Liver (tissue), 9 donors: ENCODE measurements around the gene TSHZ3. TPM values are rescaled to one million over a fixed set of nuclear protein-coding genes. Genes with fewer than 3 reads are reported as not detected.

ENCODE experiments used
- DNase-seq: peaks from one replicate; pipeline ENCODE4 v3.0.0-alpha.2; 2017; ENCODE audit warnings: low spot score
- H3K27ac ChIP-seq, 2 donors: one replicate each; pipeline ENCODE4 v1.7.0; 2013; ENCODE audit warnings: inconsistent platforms in 2 of 2, low read length in 2 of 2, control low read depth in 1 of 2, low read depth in 1 of 2, mild to moderate bottlenecking in 1 of 2
- H3K27me3 ChIP-seq, 4 donors: one replicate each; pipeline versions ENCODE4 v1.6.1 to v1.7.0; 2013; ENCODE audit warnings: low read length in 3 of 4, inconsistent platforms in 1 of 4, mild to moderate bottlenecking in 1 of 4, moderate library complexity in 1 of 4; ENCODE audit not compliant: control insufficient read depth in 4 of 4, insufficient read depth in 4 of 4
- H3K36me3 ChIP-seq, 4 donors: one replicate each; pipeline versions ENCODE4 v1.6.1 to v1.7.0; 2013; ENCODE audit warnings: low read length in 3 of 4, mild to moderate bottlenecking in 3 of 4, low read depth in 1 of 4, moderate library complexity in 1 of 4; ENCODE audit not compliant: control insufficient read depth in 4 of 4, insufficient read depth in 3 of 4
- H3K4me1 ChIP-seq, 4 donors: one replicate each; pipeline versions ENCODE4 v1.6.1 to v1.7.0; 2013; ENCODE audit warnings: low read length in 3 of 4, mild to moderate bottlenecking in 3 of 4, moderate library complexity in 1 of 4; ENCODE audit not compliant: control insufficient read depth in 4 of 4, insufficient read depth in 4 of 4
- H3K4me3 ChIP-seq, 3 donors: one replicate each; pipeline versions ENCODE4 v1.6.1 to v1.7.0; 2013; ENCODE audit warnings: low read length in 3 of 3, control low read depth in 1 of 3, low read depth in 1 of 3, mild to moderate bottlenecking in 1 of 3
- H3K9ac ChIP-seq, 2 donors: one replicate each; pipeline ENCODE4 v1.7.0; 2013; ENCODE audit warnings: low read length in 2 of 2, mild to moderate bottlenecking in 2 of 2, moderate library complexity in 2 of 2, control low read depth in 1 of 2, low read depth in 1 of 2
- H3K9me3 ChIP-seq, 4 donors: one replicate each; pipeline versions ENCODE4 v1.6.1 to v1.7.0; 2013; ENCODE audit warnings: low read length in 3 of 4; ENCODE audit not compliant: control insufficient read depth in 4 of 4
- EGR1 ChIP-seq, 2 donors: IDR thresholded peaks; 2 replicates each; pipeline ENCODE4 v1.6.1; 2016 to 2018; ENCODE audit warnings: antibody characterized with exemption in 2 of 2, low read depth in 2 of 2
- FOXA1 ChIP-seq: IDR thresholded peaks from 2 replicates; pipeline ENCODE4 v1.6.1; 2016; ENCODE audit warnings: antibody characterized with exemption
- FOXA2 ChIP-seq: IDR thresholded peaks from 2 replicates; pipeline ENCODE4 v1.6.1; 2016; ENCODE audit warnings: antibody characterized with exemption
- GABPA ChIP-seq, 2 donors: IDR thresholded peaks in 1 of 2; conservative IDR thresholded peaks in 1 of 2; 2 replicates each; pipeline ENCODE4 v1.6.1; 2016; ENCODE audit warnings: antibody characterized with exemption in 2 of 2, mild to moderate bottlenecking in 1 of 2, moderate library complexity in 1 of 2
- HNF4A ChIP-seq, 2 donors: conservative IDR thresholded peaks; 2 replicates each; pipeline ENCODE4 v1.6.1; 2016; ENCODE audit warnings: antibody characterized with exemption in 2 of 2, mild to moderate bottlenecking in 2 of 2
- HNF4G ChIP-seq: IDR thresholded peaks from 2 replicates; pipeline ENCODE4 v1.6.1; 2016; ENCODE audit warnings: antibody characterized with exemption
- JUND ChIP-seq, 2 donors: IDR thresholded peaks; 2 replicates each; pipeline ENCODE4 v1.6.1; 2016; ENCODE audit warnings: antibody characterized with exemption in 2 of 2
- NR2F2 ChIP-seq: IDR thresholded peaks from 2 replicates; pipeline ENCODE4 v1.6.1; 2016; ENCODE audit warnings: antibody characterized with exemption
- RAD21 ChIP-seq, 2 donors: IDR thresholded peaks; 2 replicates each; pipeline ENCODE4 v1.6.1; 2016; ENCODE audit warnings: antibody characterized with exemption in 2 of 2, mild to moderate bottlenecking in 2 of 2
- RXRA ChIP-seq, 2 donors: IDR thresholded peaks; 2 replicates each; pipeline ENCODE4 v1.6.1; 2017 to 2018; ENCODE audit warnings: antibody characterized with exemption in 2 of 2, mild to moderate bottlenecking in 1 of 2
- SP1 ChIP-seq: IDR thresholded peaks from 2 replicates; pipeline ENCODE4 v1.6.1; 2018; ENCODE audit warnings: antibody characterized with exemption, mild to moderate bottlenecking
- TAF1 ChIP-seq: conservative IDR thresholded peaks from 2 replicates; pipeline ENCODE4 v1.6.1; 2016; ENCODE audit warnings: antibody characterized with exemption, mild to moderate bottlenecking
- YY1 ChIP-seq: IDR thresholded peaks from 2 replicates; pipeline ENCODE4 v1.6.1; 2016; ENCODE audit warnings: antibody characterized with exemption, mild to moderate bottlenecking
- WGBS: extraction: QIAGEN DNeasy Blood & Tissue Kit; methylation state at CpG from one replicate; pipeline ENCODE4 v1.1.7; 2013; 5-methylcytosine and 5-hydroxymethylcytosine counted together
- polyA plus RNA-seq, 2 donors: library from polyadenylated mRNA; stranded (reverse) in 1 of 2; unstranded in 1 of 2; fragments of 200-250 nt in 1 of 2; fragments of >200 nt in 1 of 2; fragmentation: Nextera tagmentation in 1 of 2; extraction: Ambion mirVana in 1 of 2; gene quantifications; one replicate each; pipeline versions ENCODE4 v1.2.1 to v1.2.3, GENCODE V29; 2013 to 2015
- total RNA-seq, 2 donors: library from RNA; depleted of rRNA; stranded (reverse); fragments of >200 nt; gene quantifications; one replicate each; pipeline ENCODE4 v1.2.3, GENCODE V29; 2014
- TF ChIP-seq, protein P1 (sequence below): IDR thresholded peaks from 2 replicates; pipeline ENCODE4 v1.6.1; 2016; ENCODE audit warnings: antibody characterized with exemption
- TF ChIP-seq, protein P2 (sequence below): IDR thresholded peaks from 2 replicates; pipeline ENCODE4 v1.6.1; 2016; ENCODE audit warnings: antibody characterized with exemption, mild to moderate bottlenecking
- TF ChIP-seq, protein P3 (sequence below): IDR thresholded peaks from 2 replicates; pipeline ENCODE4 v1.6.1; 2016; ENCODE audit warnings: antibody characterized with exemption
- TF ChIP-seq, protein P4 (sequence below): fragments of 150-350 bp; IDR thresholded peaks from 2 replicates; pipeline ENCODE4 v1.5.1; 2017; ENCODE audit warnings: improper control_type of control experiment, low read depth, low read length; ENCODE audit not compliant: missing input control
- TF ChIP-seq, protein P5 (sequence below): IDR thresholded peaks from 2 replicates; pipeline ENCODE4 v1.6.1; 2016; ENCODE audit warnings: antibody characterized with exemption
- donor health status: healthy.
- donor health status: healthy.
- donor health status: healthy.
- donor health status: healthy.
- donor health status: healthy.

Gene TSHZ3
- total and polyA plus RNA-seq, 4 donors, result 0.42 to 3.3 (median 0.68) TPM

DNA sequence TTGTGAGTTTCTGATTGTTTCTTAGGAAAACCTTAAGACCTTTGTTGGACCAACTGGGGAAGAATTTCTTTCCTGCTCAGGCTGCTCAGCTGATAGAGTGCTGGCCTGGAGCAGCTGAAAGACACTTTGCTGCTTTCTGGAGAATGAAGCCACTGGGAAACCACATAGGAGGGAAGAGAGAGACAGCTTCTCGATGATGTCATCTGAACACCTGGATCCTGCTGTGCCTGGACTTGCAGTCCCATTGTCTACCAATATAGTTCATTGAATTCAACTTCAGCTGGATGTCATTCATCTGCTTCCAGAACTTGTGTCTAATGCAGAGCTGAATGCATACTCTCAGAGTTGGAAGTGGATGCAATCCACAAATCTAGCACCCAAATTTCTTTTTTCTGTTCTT, 34.3 kb upstream of the TSHZ3 start:
- Histone ChIP-seq H3K27ac (no peak overlapping the region), H3K27me3 (peaks cover 0 to 9% (median 0%) of the 10 kb centered on the region in 4 donors), H3K4me3 (no peak overlapping the region), H3K9me3 (no peaks in the 10 kb centered on the region), H3K36me3 (no peaks in the 10 kb centered on the region), H3K4me1 (no peaks in the 10 kb centered on the region), H3K9ac (no peak overlapping the region)
- WGBS, result 93% methylated on average over 1 of the region's 1 CpG
- DNase-seq, result no peak
- TF ChIP-seq RXRA (IDR thresholded peaks at IDR 0.05), result no peak
- no peak for TF ChIP-seq FOXA1
- TF ChIP-seq NR2F2, result no peak
- no peak for TF ChIP-seq HNF4G
- TF ChIP-seq, protein P1, sequence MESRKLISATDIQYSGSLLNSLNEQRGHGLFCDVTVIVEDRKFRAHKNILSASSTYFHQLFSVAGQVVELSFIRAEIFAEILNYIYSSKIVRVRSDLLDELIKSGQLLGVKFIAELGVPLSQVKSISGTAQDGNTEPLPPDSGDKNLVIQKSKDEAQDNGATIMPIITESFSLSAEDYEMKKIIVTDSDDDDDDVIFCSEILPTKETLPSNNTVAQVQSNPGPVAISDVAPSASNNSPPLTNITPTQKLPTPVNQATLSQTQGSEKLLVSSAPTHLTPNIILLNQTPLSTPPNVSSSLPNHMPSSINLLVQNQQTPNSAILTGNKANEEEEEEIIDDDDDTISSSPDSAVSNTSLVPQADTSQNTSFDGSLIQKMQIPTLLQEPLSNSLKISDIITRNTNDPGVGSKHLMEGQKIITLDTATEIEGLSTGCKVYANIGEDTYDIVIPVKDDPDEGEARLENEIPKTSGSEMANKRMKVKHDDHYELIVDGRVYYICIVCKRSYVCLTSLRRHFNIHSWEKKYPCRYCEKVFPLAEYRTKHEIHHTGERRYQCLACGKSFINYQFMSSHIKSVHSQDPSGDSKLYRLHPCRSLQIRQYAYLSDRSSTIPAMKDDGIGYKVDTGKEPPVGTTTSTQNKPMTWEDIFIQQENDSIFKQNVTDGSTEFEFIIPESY, result no peak
- TF ChIP-seq, protein P2, sequence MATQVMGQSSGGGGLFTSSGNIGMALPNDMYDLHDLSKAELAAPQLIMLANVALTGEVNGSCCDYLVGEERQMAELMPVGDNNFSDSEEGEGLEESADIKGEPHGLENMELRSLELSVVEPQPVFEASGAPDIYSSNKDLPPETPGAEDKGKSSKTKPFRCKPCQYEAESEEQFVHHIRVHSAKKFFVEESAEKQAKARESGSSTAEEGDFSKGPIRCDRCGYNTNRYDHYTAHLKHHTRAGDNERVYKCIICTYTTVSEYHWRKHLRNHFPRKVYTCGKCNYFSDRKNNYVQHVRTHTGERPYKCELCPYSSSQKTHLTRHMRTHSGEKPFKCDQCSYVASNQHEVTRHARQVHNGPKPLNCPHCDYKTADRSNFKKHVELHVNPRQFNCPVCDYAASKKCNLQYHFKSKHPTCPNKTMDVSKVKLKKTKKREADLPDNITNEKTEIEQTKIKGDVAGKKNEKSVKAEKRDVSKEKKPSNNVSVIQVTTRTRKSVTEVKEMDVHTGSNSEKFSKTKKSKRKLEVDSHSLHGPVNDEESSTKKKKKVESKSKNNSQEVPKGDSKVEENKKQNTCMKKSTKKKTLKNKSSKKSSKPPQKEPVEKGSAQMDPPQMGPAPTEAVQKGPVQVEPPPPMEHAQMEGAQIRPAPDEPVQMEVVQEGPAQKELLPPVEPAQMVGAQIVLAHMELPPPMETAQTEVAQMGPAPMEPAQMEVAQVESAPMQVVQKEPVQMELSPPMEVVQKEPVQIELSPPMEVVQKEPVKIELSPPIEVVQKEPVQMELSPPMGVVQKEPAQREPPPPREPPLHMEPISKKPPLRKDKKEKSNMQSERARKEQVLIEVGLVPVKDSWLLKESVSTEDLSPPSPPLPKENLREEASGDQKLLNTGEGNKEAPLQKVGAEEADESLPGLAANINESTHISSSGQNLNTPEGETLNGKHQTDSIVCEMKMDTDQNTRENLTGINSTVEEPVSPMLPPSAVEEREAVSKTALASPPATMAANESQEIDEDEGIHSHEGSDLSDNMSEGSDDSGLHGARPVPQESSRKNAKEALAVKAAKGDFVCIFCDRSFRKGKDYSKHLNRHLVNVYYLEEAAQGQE, result no peak
- no peak for TF ChIP-seq JUND (IDR thresholded peaks at IDR 0.05)
- TF ChIP-seq FOXA2, result no peak
- TF ChIP-seq, protein P3, sequence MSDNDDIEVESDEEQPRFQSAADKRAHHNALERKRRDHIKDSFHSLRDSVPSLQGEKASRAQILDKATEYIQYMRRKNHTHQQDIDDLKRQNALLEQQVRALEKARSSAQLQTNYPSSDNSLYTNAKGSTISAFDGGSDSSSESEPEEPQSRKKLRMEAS, result no peak
- TF ChIP-seq TAF1, result no peak
- TF ChIP-seq, protein P4, sequence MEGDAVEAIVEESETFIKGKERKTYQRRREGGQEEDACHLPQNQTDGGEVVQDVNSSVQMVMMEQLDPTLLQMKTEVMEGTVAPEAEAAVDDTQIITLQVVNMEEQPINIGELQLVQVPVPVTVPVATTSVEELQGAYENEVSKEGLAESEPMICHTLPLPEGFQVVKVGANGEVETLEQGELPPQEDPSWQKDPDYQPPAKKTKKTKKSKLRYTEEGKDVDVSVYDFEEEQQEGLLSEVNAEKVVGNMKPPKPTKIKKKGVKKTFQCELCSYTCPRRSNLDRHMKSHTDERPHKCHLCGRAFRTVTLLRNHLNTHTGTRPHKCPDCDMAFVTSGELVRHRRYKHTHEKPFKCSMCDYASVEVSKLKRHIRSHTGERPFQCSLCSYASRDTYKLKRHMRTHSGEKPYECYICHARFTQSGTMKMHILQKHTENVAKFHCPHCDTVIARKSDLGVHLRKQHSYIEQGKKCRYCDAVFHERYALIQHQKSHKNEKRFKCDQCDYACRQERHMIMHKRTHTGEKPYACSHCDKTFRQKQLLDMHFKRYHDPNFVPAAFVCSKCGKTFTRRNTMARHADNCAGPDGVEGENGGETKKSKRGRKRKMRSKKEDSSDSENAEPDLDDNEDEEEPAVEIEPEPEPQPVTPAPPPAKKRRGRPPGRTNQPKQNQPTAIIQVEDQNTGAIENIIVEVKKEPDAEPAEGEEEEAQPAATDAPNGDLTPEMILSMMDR, result no peak
- no peak for TF ChIP-seq EGR1 (IDR thresholded peaks at IDR 0.05; ENCODE audit: low read depth in 2 of 2)
- no peak for TF ChIP-seq HNF4A (conservative IDR thresholded peaks at IDR 0.05)
- TF ChIP-seq YY1, result no peak
- no peak for TF ChIP-seq RAD21 (IDR thresholded peaks at IDR 0.05)
- TF ChIP-seq SP1, result no peak
- TF ChIP-seq, protein P5, sequence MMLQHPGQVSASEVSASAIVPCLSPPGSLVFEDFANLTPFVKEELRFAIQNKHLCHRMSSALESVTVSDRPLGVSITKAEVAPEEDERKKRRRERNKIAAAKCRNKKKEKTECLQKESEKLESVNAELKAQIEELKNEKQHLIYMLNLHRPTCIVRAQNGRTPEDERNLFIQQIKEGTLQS, result no peak

DNA sequence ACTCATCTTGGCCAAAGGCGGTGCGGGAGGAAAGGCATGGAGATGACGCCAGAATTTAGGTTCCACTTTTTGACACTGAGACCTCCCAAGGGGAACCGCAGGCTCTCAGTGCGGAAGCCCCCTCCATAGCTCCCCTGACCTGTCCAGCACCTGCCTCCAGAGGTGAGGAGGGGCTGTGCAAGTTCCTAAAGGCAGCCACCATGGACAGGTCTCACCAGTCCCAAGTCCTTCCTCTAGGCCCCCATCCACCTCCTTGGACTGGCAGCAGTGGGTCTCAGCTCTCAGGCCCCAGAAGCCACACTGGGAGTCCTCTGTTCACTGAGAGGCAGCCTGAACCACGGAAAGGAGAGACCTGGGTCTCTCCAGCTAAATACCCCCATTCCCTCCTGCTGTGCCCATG, 31.6 kb upstream of the TSHZ3 start:
- Histone ChIP-seq H3K9ac (no peak overlapping the region), H3K27ac (no peak overlapping the region), H3K36me3 (no peaks in the 10 kb centered on the region), H3K9me3 (no peaks in the 10 kb centered on the region), H3K4me3 (no peak overlapping the region), H3K4me1 (no peaks in the 10 kb centered on the region), H3K27me3 (peaks cover 0 to 9% (median 0%) of the 10 kb centered on the region in 4 donors)
- WGBS, result 84% methylated on average over 6 of the region's 6 CpGs
- no peak for DNase-seq
- TF ChIP-seq, protein P1, result no peak
- TF ChIP-seq YY1 (no peak), GABPA (IDR thresholded peaks at IDR 0.05 in 1 of 2, conservative IDR thresholded peaks at IDR 0.05 in 1 of 2) (no peak), TAF1 (no peak), EGR1 (IDR thresholded peaks at IDR 0.05; ENCODE audit: low read depth in 2 of 2) (no peak), NR2F2 (no peak), SP1 (no peak)
- TF ChIP-seq, protein P3, result no peak
- TF ChIP-seq, protein P2, result no peak
- TF ChIP-seq, protein P5, result no peak
